Lung (tissue), 12 donors: ENCODE results near the gene CABP7. TPM values are rescaled to one million over a fixed set of nuclear protein-coding genes. Genes with fewer than 3 reads are reported as not detected.

Experiments used
- ATAC-seq: fragments of 200-7000 bp; cut with Tn5 transposase; one replicate; pipeline ENCODE4 v1.9.1; 2020; ENCODE audit warnings: moderate number of reproducible peaks; ENCODE audit not compliant: insufficient read depth, low FRiP score
- DNase-seq, 3 donors: peaks; one replicate each; pipeline ENCODE4 v3.0.0-alpha.2; 2013 to 2017
- H3K27ac ChIP-seq, 2 donors: one replicate each; pipeline ENCODE4 v1.5.1; 2013; ENCODE audit warnings: mild to moderate bottlenecking in 2 of 2, moderate library complexity in 2 of 2, control low read depth in 1 of 2, inconsistent platforms in 1 of 2, low read depth in 1 of 2, low read length in 1 of 2
- H3K27me3 ChIP-seq, 3 donors: one replicate each; pipeline ENCODE4 v1.5.1; 2013; ENCODE audit warnings: low read length in 2 of 3; ENCODE audit not compliant: control insufficient read depth in 3 of 3, insufficient read depth in 3 of 3
- H3K36me3 ChIP-seq, 4 donors: one replicate each; pipeline ENCODE4 v1.5.1; 2013; ENCODE audit warnings: low read length in 4 of 4, mild to moderate bottlenecking in 1 of 4, moderate library complexity in 1 of 4; ENCODE audit not compliant: control insufficient read depth in 4 of 4, insufficient read depth in 4 of 4
- H3K4me1 ChIP-seq, 5 donors: one replicate each; pipeline ENCODE4 v1.5.1; 2013; ENCODE audit warnings: low read length in 5 of 5, mild to moderate bottlenecking in 2 of 5, moderate library complexity in 1 of 5; ENCODE audit not compliant: control insufficient read depth in 5 of 5, insufficient read depth in 5 of 5
- H3K4me3 ChIP-seq: one replicate; pipeline ENCODE4 v1.5.1; 2013; ENCODE audit warnings: mild to moderate bottlenecking, control low read depth, moderate library complexity
- H3K9ac ChIP-seq, 2 donors: one replicate each; pipeline ENCODE4 v1.5.1; 2013; ENCODE audit warnings: low read length in 2 of 2, control low read depth in 1 of 2; ENCODE audit not compliant: insufficient read depth in 1 of 2
- H3K9me3 ChIP-seq, 4 donors: one replicate each; pipeline ENCODE4 v1.5.1; 2013; ENCODE audit warnings: low read length in 3 of 4, mild to moderate bottlenecking in 1 of 4, moderate library complexity in 1 of 4; ENCODE audit not compliant: control insufficient read depth in 4 of 4, insufficient read depth in 3 of 4
- WGBS, 2 donors: extraction: QIAGEN DNeasy Blood & Tissue Kit; methylation state at CpG; one replicate each; pipeline ENCODE4 v1.1.7; 2013; 5-methylcytosine and 5-hydroxymethylcytosine counted together
- polyA plus RNA-seq, 2 donors: library from polyadenylated mRNA; stranded (reverse); fragments of 200-250 nt; gene quantifications; one replicate each; pipeline ENCODE4 v1.2.1, GENCODE V29; 2013
- total RNA-seq, 2 donors: library from RNA; depleted of rRNA in 1 of 2; stranded (reverse); fragments of >200 nt in 1 of 2; gene quantifications; one replicate each; pipeline ENCODE4 v1.2.1, GENCODE V29; 2014 to 2021
- TF ChIP-seq, protein P1 (sequence below): IDR thresholded peaks from 2 replicates; pipeline ENCODE4 v1.5.1; 2012; ENCODE audit warnings: mild to moderate bottlenecking; ENCODE audit errors: control extremely low read depth, extremely low read depth
- donor health status: control.
- donor health status: control.
- donor health status: Bipolar disorder and iron deficiency.
- donor health status: healthy.
- donor health status: DM: yes; HTN: yes; CAD: no.

CABP7 gene
- total and polyA plus RNA-seq, 4 donors = 0.05 to 0.12 (median 0.06) TPM; not detected in 1

GRCh38 chr22:29729161-29729560 is 9.4 kb downstream of the CABP7 start:
- ATAC-seq (no peak), DNase-seq (no peak)
- Histone ChIP-seq H3K36me3 (peaks cover 0 to 18% (median 3%) of the 10 kb centered on the region in 4 donors), H3K27me3 (peaks cover 0 to 6% (median 0%) of the 10 kb centered on the region in 3 donors), H3K4me3 (no peak overlapping the region), H3K9ac (no peak overlapping the region), H3K27ac (no peak overlapping the region), H3K9me3 (no peaks in the 10 kb centered on the region), H3K4me1 (no peaks in the 10 kb centered on the region)
- 93 to 95% methylated on average over 20 of the region's 20 CpGs for WGBS, 2 donors
- TF ChIP-seq, protein P1, sequence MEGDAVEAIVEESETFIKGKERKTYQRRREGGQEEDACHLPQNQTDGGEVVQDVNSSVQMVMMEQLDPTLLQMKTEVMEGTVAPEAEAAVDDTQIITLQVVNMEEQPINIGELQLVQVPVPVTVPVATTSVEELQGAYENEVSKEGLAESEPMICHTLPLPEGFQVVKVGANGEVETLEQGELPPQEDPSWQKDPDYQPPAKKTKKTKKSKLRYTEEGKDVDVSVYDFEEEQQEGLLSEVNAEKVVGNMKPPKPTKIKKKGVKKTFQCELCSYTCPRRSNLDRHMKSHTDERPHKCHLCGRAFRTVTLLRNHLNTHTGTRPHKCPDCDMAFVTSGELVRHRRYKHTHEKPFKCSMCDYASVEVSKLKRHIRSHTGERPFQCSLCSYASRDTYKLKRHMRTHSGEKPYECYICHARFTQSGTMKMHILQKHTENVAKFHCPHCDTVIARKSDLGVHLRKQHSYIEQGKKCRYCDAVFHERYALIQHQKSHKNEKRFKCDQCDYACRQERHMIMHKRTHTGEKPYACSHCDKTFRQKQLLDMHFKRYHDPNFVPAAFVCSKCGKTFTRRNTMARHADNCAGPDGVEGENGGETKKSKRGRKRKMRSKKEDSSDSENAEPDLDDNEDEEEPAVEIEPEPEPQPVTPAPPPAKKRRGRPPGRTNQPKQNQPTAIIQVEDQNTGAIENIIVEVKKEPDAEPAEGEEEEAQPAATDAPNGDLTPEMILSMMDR = no peak

DNA sequence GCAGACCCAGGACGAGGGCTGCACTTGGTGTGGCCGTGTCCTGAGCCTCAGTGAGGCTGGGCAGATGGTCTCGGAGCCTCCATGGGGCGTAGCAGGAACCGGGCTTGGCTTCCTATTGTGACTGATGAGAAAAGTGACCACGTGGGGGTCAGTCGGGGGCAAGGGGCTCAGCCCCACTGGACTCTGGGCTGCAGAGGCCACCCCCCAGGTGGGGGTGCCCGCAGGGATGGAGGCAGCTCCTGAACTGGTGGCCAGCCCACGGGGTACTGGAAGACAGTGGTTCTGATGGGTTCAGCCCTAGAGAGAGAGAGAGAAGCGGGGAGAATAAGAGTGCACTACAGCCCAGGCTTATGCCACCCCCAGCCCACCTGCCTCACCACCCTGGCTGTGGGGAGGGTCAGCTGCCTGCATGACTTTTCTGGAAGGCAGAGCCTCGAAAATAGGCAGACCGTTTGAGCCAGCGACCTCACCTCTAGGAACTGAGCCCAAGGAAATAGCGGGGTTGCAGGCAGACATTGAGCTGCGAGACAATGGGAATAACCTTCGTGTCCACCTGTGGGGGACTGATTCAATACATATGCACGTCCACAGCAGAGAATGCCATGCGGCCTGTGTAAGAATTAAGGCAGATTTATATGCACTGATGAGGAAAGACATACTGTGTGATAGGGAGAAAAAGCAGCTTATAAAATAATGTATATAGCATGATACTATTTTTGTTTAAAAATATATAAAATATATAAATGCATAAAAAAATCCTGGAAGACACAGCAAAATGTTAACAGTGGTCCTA is 11.5 kb downstream of the CABP7 start:
- DNase-seq (no peak), ATAC-seq (no peak)
- Histone ChIP-seq H3K27me3 (no peaks in the 10 kb centered on the region), H3K4me1 (no peaks in the 10 kb centered on the region), H3K9ac (no peak overlapping the region), H3K27ac (no peak overlapping the region), H3K36me3 (peaks cover 0 to 31% (median 3%) of the 10 kb centered on the region in 4 donors), H3K9me3 (no peaks in the 10 kb centered on the region), H3K4me3 (no peak overlapping the region)
- 88 to 90% methylated on average over 18 of the region's 18 CpGs for WGBS, 2 donors
- TF ChIP-seq, protein P1 = no peak

DNA sequence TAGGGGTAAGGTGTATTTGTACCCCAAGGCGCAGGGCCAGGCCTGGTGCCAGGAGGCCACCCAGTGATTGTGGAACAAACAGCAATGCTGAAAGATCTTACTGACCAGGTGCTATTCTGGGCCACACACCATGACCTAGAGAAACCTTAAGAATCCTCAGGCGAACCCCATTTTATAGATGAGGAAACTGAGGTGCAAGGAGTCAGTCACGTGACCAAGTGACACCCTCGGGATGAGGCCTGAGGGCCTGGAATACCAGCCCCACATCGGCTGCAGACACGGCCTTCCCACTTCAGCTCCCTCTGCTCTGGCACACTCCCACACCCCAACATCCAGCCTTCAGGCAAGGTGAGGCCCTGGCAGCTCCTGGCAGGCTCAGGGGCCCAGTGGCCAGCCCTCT is 13.1 kb downstream of the CABP7 start:
- no peaks in the 10 kb centered on the region for H3K9me3 ChIP-seq
- H3K27me3 ChIP-seq = no peaks in the 10 kb centered on the region
- H3K9ac ChIP-seq = no peak overlapping the region
- no peak overlapping the region for H3K27ac ChIP-seq
- TF ChIP-seq, protein P1 = no peak
- DNase-seq = no peak
- ATAC-seq = no peak
- H3K4me3 ChIP-seq = no peak overlapping the region
- peaks cover 0 to 4% (median 0%) of the 10 kb centered on the region in 5 donors for H3K4me1 ChIP-seq
- peaks cover 0 to 31% (median 3%) of the 10 kb centered on the region in 4 donors for H3K36me3 ChIP-seq
- 90 to 91% methylated on average over 6 of the region's 6 CpGs for WGBS, 2 donors
